ENCODE data around the gene RRP1. TPM values are rescaled to one million over a fixed set of nuclear protein-coding genes. Genes with fewer than 3 reads are reported as not detected.

RRP1 gene
- total and polyA plus RNA-seq, 10 of the 15 experiments (the other 5 are each of a cell fraction or from before 2014, with no cell fraction given): 0.34 to 70.8 (median 35.1) TPM

DNA sequence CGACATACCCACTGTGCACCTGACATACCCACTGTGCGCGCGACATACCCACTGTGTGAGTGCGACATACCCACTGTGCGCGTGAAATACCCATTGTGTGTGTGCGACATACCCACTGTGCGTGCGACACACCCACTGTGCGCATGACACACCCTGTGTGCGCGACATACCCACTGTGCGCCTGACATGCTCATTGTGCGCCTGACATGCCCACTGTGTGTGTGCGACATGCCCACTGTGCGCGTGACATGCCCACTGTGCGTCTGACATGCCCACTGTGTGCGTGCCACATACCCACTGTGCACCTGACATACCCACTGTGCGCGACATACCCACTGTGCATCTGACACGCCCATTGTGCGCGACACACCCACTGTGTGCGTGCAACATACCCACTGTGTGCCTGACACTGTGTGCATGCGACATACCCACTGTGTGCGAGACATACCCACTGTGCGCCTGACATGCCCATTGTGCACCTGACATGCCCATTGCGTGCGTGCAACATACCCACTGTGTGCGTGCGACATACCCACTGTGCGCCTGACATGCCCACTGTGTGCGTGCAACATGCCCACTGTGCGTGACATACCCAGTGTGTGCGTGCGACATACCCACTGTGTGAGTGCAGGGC is 2.5 kb upstream of the RRP1 start:
- H3K79me2 ChIP-seq (ENCODE audit: control insufficient read depth, insufficient read depth, low read length): peaks cover 25% of the 10 kb centered on the region
- 92% methylated on average over 38 of the region's 38 CpGs for WGBS (ENCODE audit: insufficient coverage, insufficient replicate concordance, low lambda C conversion rate, missing lambda C conversion rate)
- POLR2A ChIA-PET: no interaction called here
- FAIRE-seq (no peak), DNase-seq (ENCODE audit: low read depth, low spot score) (no peak), ATAC-seq (no peak)
- H3K4me3 ChIP-seq: no peak overlapping the region
- CTCF ChIA-PET: no interaction called here
- RAD21 ChIA-PET (ENCODE audit: unreplicated experiment): no interaction called here
- H3K27me3 ChIP-seq (replicated peaks in 1 of 2; ENCODE audit: control insufficient read depth in 2 of 2, insufficient read depth in 2 of 2, low read length in 1 of 2): no peaks in the 10 kb centered on the region
- no peak overlapping the region for H3K27ac ChIP-seq (ENCODE audit: control insufficient read depth, insufficient read depth)
- H2AFZ ChIP-seq (ENCODE audit: control insufficient read depth, low read depth, low read length): no peak overlapping the region
- in situ Hi-C loops (cut with MboI): no loop called here
- no peaks in the 10 kb centered on the region for H3K9me3 ChIP-seq (replicated peaks; ENCODE audit: control insufficient read depth, insufficient read depth, low read length)
- SMC1A ChIA-PET (ENCODE audit: uncharacterized antibody, unreplicated experiment): interaction anchor here (0.9 kb wide), 1 partner anchor 60 kb away, joined by 5 read pairs; no protein-coding TSS in a partner anchor
- intact Hi-C loops (cut with micrococcal nuclease; ENCODE audit: unreplicated experiment): no loop called here
- H3K4me1 ChIP-seq (ENCODE audit: control insufficient read depth, insufficient read depth, low read length): 0 out of 2 replicates have a peak, but pooled peaks cover 3% of the 10 kb centered on the region
- no peak overlapping the region for H3K4me2 ChIP-seq (ENCODE audit: control insufficient read depth, insufficient read depth)
- no peak overlapping the region for H3K9ac ChIP-seq (ENCODE audit: control insufficient read depth, insufficient read depth, low read length)
- BruUV-seq (replicated peaks): no TSS peak
- peak; percentile 98 for TF ChIP-seq WRNIP1 (IDR thresholded peaks at IDR 0.05; ENCODE audit: borderline replicate concordance, low read depth, low read length)
- TF ChIP-seq MYC (IDR thresholded peaks at IDR 0.05; ENCODE audit: insufficient read depth, insufficient read length, insufficient replicate concordance, low read length, severe bottlenecking): no peak
- peak; percentile 91; the same call in 1 of the 2 replicates for TF ChIP-seq CHD4 (IDR thresholded peaks at IDR 0.05)
- TF ChIP-seq DPF2 (IDR thresholded peaks at IDR 0.05): peak; percentile 100
- peak; percentile 73; the same call in 1 of the 2 replicates for TF ChIP-seq ZNF217 (IDR thresholded peaks at IDR 0.05)
- no peak for TF ChIP-seq EZH2 (IDR thresholded peaks at IDR 0.05; ENCODE audit: borderline replicate concordance, control insufficient read depth, low read depth, low read length)
- H4K20me1 ChIP-seq (ENCODE audit: control insufficient read depth, insufficient read depth): no peaks in the 10 kb centered on the region
- no peaks in the 10 kb centered on the region; a peak in 1 of 4 replicates for H3K36me3 ChIP-seq (ENCODE audit: control insufficient read depth in 2 of 2, insufficient read depth in 2 of 2, low read length in 1 of 2)

Data from GM12878 (cell line).